ENCODE results near the gene WDR27.
"Not testable (repeated sequence)": the region's sequence is repeated elsewhere in the genome, so short reads cannot be mapped to it uniquely, and the experiment has no call there.

The WDR27 gene

GRCh38 chr6:169558774-169559441, 142.9 kb downstream of the WDR27 start:
- no peak for DNase-seq

DNA sequence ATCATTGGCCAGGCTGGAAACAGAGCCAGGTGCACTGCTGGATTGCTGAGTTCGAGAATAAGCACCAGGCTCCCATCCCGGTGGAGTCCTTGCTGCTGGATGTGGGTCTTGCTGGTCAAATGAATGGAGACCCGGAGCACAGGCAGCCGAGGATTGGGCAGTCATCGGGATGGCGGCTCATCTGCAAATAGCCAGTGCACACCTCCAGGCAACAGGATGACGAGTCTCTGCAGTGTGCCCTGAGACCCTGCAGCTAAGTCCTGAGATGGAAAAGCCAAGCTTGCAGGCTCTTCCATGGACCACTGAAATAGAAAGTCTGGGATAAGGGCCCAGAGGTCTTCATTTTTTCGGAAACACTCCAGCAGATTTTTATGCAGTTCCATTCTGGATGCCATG, 143.5 kb downstream of the WDR27 start:
- DNase-seq, result no peak

DNA sequence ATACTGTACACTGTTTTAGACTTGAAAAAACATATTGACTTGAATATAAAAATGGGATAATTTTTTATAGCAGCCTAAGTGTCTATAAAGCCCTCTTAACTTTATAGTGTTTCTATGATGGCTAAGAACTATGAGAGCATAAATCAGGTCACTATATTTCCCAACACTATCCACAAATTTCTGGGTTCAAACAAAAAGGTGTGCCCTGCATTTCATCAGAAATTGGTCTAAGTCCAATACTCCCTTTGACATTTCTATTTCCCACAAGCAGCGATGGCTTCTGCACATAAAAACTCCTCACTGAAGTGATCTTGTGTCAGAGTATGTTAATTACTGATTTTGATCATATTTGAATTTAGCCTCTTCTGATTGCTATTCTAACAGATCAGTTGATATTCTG, 143.9 kb downstream of the WDR27 start:
- no peak for DNase-seq

DNA sequence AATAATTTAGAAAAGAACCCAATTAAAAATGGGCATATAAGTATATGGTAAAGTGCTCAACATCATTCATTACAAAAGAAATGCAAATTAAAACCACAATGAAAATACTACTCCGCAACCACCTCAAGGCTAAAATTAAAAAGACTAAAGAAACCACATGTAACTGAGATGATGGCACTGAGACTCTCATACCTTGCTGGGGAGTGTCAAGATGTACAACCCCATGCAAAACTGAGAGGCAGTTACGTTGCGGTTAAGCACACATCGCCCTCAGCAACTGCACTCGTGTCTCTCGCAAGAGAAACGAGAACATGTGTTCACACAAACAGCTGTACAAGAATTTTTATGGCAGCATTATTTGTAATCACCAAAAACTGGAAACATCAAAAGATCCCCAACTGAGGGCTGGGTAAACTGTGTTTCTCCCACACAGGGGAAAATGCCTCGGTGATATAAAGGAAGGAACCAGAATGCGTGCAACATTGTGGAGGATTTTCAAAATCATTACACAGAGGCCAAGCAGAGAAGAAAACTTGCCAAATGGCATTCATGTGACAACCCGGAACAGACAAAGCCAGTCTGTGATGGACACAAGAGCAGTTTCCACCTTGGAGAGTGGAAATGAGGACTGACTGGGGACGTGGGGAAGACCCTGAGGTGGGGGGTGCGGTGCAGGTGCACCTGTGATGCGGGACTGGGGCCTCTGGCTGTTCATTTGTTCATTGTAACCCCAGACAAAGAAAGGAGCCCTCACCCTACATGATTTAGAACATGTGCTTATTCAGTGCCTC, 144.9 kb downstream of the WDR27 start:
- DNase-seq, result no peak

- no peak for DNase-seq
Observed at GRCh38 chr6:169555971-169556617, 145.7 kb downstream of the WDR27 start.

- no peak for DNase-seq
Observed at GRCh38 chr6:169545982-169546381, 155.8 kb downstream of the WDR27 start.

- no peak for DNase-seq
Observed at GRCh38 chr6:169543704-169544103, 158.1 kb downstream of the WDR27 start.

DNA sequence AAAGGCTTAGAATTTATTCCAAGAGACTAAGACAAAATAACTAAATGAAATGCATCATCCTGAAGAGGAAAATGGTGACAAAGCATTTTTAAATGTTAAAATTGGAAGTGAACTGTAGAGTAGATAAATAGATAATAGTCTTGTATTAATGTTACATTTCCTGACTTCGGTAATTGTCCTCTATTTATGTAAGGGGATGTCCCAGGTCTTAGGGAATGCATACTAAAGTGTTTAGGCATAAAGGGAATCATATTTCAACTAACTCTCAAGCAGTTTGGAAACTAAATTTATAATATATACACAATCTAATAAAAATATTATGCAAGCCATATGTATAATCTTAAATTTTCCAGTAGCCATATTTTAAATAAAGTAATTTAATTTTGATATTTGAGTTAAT, 159.3 kb downstream of the WDR27 start:
- no peak for DNase-seq

DNA sequence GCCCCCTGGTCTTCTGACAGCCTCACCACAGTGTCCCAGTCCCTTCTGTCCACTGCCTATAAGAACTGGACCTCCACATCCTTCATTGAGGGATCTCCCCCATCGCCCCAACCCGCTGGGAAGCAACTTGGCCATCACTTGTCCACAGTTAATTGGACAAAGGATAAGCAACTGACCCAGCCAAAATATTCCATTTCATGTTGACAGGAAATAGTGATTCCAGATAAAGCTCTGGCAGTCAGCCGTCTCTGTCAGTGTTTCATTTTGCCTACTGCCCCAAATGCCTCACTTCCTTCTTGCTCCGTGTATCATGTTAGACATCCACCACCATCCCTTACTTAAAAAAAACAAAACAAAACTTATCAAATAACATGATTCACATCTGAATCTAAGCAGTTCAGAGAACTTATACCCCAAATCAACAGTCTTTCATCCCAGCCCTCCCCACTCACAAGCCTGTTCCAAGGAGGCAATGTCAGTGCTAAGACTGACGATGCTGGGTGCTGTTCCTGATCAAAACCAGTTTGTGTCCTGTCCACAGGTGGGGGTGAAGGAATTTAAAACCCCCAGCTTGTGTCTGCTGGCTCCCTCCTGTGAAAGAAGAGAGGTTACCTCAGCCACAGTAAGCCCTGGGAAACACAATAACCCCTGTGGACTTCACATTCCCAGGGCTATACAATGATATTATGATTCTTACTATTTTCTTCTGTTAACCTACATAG, 162.5 kb downstream of the WDR27 start:
- no peak for DNase-seq

DNA sequence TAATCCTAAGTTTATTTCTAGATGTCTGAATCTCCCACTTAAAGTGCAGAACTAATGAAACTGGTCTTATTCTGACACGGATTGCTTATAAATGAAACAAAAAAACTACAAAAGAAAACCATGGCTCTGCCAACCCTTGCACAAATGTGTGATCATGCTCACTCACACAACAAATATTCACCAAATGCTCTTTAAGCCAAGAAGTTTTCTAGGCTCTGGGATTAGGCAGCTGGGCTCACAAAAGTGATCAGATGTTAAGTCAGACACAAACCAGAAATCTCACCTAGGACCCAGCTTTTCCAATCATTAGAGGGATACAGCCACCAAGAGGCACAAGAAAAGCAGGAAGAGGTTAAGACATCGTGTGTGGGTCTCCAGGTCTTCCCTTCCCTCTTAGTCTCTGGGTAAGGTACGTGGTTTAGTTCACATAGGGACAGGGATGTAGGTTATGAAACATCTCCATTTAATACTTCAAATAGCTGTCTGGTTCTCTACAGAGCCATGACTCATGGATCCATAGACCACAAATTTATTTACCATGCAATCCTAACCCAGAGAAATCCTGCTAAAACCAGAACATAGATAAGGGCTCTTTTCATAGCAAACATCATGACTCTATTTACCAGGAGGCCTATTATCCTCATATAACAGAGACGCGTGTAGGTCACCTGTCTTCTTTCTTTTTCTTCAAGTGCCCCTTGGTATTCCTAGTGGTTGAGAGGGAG, 165.2 kb downstream of the WDR27 start:
- DNase-seq, result no peak

DNA sequence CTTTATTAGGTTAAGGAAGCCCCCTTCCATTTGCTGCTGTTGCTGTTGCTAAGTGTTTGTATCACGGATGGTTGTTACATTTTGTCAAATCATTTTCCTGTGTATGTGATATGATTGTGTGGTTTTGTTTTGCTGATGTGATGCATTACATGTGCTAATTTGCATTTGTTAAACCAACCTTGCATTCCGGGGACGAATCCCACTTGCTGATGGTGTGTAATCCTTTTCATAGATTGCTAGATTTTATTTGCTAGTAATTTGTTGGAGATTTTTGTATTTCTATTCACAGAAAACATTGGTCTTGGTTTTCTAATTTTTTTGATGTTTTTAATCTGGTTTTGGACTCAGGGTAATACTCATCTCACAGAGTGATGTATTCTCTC, 167.8 kb downstream of the WDR27 start:
- no peak for DNase-seq

- no peak for DNase-seq
Observed at GRCh38 chr6:169533301-169534038, 168.4 kb downstream of the WDR27 start.

- no peak for DNase-seq
Observed at GRCh38 chr6:169530752-169531123, 171.1 kb downstream of the WDR27 start.

DNA sequence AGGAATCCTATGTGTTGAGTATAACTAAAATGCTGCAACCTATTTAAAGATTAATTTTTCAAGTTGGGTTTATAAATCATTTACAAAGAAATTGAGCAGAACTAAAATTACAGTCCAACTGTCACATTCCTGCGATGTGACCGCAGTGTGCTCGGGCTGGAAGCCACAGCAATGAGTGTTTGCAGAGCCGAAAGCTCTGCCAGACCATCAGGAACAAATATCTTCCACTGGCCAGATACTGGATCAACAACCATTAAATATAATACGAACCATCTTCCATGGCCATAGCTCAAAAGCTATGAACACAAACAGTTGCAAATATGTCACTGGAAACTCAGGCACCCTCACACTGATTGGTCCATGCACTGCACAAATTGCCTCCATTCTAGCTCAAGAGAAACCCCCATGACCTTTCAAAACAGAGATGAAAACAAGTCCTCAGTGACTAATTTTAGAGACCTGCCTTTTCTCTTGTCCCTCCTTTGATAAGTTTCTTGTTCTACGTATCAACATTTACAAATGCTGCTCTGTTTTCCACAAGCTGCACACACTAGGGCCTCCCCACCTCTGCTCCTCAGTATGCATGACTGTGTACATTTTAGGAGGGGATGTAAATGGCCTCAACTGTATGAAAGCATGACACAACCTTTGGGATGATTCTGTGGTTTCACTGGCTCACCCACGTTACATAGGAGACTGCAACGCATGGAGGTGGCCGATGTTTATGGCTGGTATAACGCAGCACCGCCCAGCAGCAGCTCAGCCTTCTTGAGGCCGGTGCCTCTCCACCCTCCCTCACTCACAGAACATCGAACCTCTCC, 171.7 kb downstream of the WDR27 start:
- DNase-seq, result no peak

- DNase-seq, result no peak
Observed at GRCh38 chr6:169528755-169529154, 173.1 kb downstream of the WDR27 start.

DNA sequence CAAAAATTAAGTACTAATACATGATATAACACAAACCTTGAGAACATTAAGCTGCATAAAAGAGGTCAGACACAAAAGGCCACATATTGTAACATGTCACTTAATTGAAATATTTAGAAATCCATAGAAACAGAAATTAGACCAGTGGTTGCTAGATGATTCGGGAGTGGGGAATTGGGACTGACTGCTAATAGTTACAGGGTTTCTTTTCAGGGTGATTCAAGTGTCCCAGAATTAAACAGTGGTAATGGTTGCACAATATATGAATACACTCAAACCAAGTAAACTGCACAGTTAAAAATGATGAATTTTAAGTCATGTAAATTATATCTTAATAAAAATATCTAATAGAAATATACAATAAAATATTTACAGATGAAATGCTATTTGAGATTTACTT, 174.5 kb downstream of the WDR27 start:
- no peak for DNase-seq

GRCh38 chr6:169521825-169522224, 180.0 kb downstream of the WDR27 start:
- no peak for DNase-seq

- no peak for DNase-seq
Observed at GRCh38 chr6:169520104-169520503, 181.7 kb downstream of the WDR27 start.

DNA sequence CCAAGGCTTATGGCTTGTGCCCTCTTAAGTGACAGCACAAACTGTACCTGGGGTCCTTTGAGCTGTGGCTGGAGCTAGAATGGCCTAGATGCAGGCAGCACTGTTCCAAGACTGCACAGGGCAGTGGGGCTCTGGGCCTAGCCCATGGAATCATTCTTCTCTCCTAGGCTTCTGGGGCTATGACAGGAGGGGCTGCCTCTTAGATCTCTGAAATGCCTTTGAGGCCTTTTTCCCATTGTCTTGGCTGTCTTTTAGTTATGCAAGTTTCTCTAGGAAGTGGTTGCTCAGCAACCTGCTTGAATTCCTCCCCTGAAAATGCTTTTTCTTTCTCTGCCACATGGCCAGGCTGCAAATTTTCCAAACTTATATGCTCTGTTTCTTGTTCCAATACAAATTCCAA, 183.4 kb downstream of the WDR27 start:
- DNase-seq, result no peak

DNA sequence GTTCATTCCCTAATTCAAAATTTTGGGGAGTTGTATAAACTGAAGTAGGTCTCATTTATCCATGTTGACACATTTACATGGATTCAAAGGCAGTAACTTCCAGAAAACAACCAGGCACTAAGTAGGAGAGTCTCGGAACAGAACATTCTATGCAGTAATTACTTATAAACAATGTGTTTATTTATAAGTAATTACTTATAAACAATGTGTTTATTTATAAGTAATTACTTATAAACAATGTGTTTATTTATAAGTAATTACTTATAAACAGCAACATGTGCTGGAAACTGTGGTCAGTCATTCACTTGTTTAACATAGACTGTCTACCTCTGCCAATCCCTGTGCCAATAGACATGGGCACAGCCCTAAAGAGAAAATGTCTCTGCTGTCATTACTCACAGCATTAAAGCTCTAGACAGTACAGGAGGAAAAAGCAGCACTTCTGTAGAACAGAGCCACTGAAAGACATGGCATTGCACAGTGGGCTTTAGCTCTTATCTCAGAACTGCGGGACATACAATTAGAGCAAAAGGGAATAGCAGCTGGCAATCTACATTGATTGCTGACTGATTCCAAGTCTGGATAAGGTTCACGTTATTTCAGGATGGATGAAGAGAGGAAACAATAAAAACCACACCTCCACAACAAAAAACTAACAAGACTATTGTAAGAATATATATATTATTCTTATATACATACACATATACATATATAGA, 188.2 kb downstream of the WDR27 start:
- no peak for DNase-seq

DNA sequence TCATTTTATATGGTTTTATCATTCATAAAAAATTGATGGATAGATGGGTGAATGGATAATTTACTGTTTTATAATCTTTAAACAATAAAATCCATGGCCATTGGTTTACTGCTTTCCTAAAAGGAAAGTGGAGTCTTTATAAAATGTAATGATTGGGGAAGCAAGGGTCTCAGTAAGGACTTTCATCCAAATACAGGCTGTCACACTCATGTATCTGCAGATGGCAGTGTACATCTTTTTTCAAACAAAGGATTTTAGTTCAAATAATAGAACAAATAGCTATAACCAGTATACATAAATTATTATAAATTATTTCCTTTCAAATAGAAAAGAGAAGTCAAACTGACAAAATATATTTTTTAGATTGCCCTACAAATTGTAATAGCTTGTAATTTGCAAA, 190.0 kb downstream of the WDR27 start:
- not testable (repeated sequence) for DNase-seq

Data from NCI-H526 treated with DMSO at 0.1 percent for 48 hours (cell line).